Chondrocyte (in vitro differentiated cells): ENCODE measurements around the gene KCNJ5. TPM values are rescaled to one million over a fixed set of nuclear protein-coding genes. Genes with fewer than 3 reads are reported as not detected.

Experiments used
- DNase-seq: peaks from one replicate; pipeline ENCODE4 v3.0.0; 2021; ENCODE audit warnings: mixed read lengths, low spot score
- H3K27ac Mint-ChIP-seq: one replicate; pipeline ENCODE4 v1.8.0; 2021; ENCODE audit warnings: mild to moderate bottlenecking, moderate library complexity, mixed read lengths; ENCODE audit not compliant: unreplicated experiment
- H3K27me3 Mint-ChIP-seq: 2 replicates; pipeline ENCODE4 v1.8.0; 2021; ENCODE audit warnings: low read depth, mixed read lengths
- H3K36me3 Mint-ChIP-seq: 2 replicates; pipeline ENCODE4 v1.8.0; 2021; ENCODE audit warnings: low read depth, mixed read lengths
- H3K4me1 Mint-ChIP-seq: 2 replicates; pipeline ENCODE4 v1.8.0; 2021; ENCODE audit warnings: low read depth, mild to moderate bottlenecking, mixed read lengths
- H3K4me3 Mint-ChIP-seq: one replicate; pipeline ENCODE4 v1.8.0; 2021; ENCODE audit warnings: mild to moderate bottlenecking, moderate library complexity, mixed read lengths; ENCODE audit not compliant: unreplicated experiment
- H3K9me3 Mint-ChIP-seq: 2 replicates; pipeline ENCODE4 v1.8.0; 2021; ENCODE audit warnings: low read depth, mixed read lengths
- total RNA-seq: library from RNA; stranded (reverse); gene quantifications from 3 replicates; pipeline ENCODE4 v1.2.1, GENCODE V29; 2021
- TF ChIP-seq, protein P1 (sequence below): fragments of 200-600 bp; sonication (generic); IDR thresholded peaks from 2 replicates; pipeline ENCODE4 v1.5.0; 2021; ENCODE audit warnings: antibody characterized with exemption, mild to moderate bottlenecking, moderate library complexity

Gene KCNJ5
- total RNA-seq, 1 donor from 2014 or later = 0.15 TPM

DNA sequence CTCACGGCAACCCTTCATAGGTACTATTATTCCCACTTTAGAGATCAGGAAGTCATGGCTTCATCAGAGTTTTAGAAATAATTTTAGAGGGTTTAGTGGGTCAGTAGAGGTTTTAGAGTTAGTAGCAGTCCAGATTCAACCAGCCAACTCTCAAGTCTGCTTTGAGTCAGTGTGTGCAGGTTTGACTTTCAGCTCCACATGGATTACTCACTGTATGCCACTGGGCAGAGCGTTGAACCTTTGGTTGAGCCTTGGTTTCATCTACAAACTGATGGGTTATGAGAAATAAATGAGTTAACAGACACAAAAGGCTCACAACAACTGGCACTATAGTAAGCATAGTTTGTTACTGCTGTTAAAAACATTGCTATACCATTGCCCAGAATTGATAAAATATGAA is 70.5 kb downstream of the KCNJ5 start:
- Mint-ChIP-seq H3K27ac (no peak overlapping the region), H3K9me3 (no peaks in the 10 kb centered on the region), H3K36me3 (peaks cover 4% of the 10 kb centered on the region), H3K27me3 (no peaks in the 10 kb centered on the region), H3K4me1 (peaks cover under 1% of the 10 kb centered on the region), H3K4me3 (no peak overlapping the region)
- TF ChIP-seq, protein P1, sequence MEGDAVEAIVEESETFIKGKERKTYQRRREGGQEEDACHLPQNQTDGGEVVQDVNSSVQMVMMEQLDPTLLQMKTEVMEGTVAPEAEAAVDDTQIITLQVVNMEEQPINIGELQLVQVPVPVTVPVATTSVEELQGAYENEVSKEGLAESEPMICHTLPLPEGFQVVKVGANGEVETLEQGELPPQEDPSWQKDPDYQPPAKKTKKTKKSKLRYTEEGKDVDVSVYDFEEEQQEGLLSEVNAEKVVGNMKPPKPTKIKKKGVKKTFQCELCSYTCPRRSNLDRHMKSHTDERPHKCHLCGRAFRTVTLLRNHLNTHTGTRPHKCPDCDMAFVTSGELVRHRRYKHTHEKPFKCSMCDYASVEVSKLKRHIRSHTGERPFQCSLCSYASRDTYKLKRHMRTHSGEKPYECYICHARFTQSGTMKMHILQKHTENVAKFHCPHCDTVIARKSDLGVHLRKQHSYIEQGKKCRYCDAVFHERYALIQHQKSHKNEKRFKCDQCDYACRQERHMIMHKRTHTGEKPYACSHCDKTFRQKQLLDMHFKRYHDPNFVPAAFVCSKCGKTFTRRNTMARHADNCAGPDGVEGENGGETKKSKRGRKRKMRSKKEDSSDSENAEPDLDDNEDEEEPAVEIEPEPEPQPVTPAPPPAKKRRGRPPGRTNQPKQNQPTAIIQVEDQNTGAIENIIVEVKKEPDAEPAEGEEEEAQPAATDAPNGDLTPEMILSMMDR = no peak
- no peak for DNase-seq

DNA sequence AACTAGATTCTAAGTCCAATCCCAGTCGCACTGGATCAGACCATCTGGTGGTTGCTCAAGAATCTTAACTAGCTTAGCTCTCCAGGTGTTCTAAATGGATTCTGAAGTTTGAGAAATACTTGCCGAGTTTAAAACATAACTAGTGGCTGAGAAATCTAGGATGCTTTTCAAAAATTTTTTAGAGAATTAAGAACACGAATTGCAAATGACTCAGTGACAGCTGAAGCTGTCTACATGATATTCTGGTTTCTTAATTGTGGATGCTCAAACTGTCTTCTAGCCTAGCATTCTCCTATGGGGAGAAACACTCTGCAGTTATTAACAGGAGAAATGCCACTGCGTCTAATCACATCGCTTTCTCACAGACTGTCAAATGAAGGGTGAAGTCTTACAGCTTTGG is 71.7 kb downstream of the KCNJ5 start:
- H3K36me3 Mint-ChIP-seq = peaks cover 4% of the 10 kb centered on the region
- TF ChIP-seq, protein P1 = no peak
- H3K27me3 Mint-ChIP-seq = no peaks in the 10 kb centered on the region
- no peaks in the 10 kb centered on the region for H3K9me3 Mint-ChIP-seq
- no peak overlapping the region for H3K27ac Mint-ChIP-seq
- no peak for DNase-seq
- no peaks in the 10 kb centered on the region for H3K4me1 Mint-ChIP-seq
- H3K4me3 Mint-ChIP-seq = no peak overlapping the region

GRCh38 chr11:128963744-128964325 is 72.7 kb downstream of the KCNJ5 start:
- no peaks in the 10 kb centered on the region for H3K9me3 Mint-ChIP-seq

GRCh38 chr11:128964463-128964930 is 73.3 kb downstream of the KCNJ5 start:
- no peak for DNase-seq
- no peaks in the 10 kb centered on the region for H3K4me1 Mint-ChIP-seq
- H3K9me3 Mint-ChIP-seq = no peaks in the 10 kb centered on the region
- no peak overlapping the region for H3K4me3 Mint-ChIP-seq
- no peak overlapping the region for H3K27ac Mint-ChIP-seq
- peaks cover 6% of the 10 kb centered on the region for H3K36me3 Mint-ChIP-seq
- TF ChIP-seq, protein P1 = no peak
- no peaks in the 10 kb centered on the region for H3K27me3 Mint-ChIP-seq

More at GRCh38 chr11:128963744-128964325, 72.7 kb downstream of the KCNJ5 start:
- Mint-ChIP-seq H3K4me3 (no peak overlapping the region), H3K36me3 (peaks cover 4% of the 10 kb centered on the region), H3K4me1 (no peaks in the 10 kb centered on the region), H3K27ac (no peak overlapping the region), H3K27me3 (no peaks in the 10 kb centered on the region)
- TF ChIP-seq, protein P1 = no peak
- DNase-seq = no peak

DNA sequence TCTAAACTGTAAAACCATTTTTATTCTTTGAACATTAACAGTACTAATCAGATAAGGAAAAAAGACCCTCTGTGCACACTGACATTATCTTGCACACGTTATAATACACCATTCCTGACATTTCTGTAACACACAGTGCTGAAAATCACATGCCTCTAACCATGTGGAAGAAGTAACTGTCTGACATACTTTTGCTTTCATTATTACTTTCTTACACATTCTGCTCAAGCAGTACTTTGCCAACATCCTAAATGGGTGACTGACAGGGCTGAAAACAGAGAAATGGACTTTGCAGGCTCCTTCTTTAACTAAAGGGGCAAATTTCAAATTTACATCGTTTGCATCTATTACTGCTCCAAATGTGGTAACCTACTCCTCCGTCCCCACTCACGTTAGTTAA is 74.3 kb downstream of the KCNJ5 start:
- Mint-ChIP-seq H3K27ac (no peak overlapping the region), H3K9me3 (no peaks in the 10 kb centered on the region), H3K27me3 (no peaks in the 10 kb centered on the region), H3K36me3 (peaks cover 16% of the 10 kb centered on the region), H3K4me3 (no peak overlapping the region), H3K4me1 (no peaks in the 10 kb centered on the region)
- TF ChIP-seq, protein P1 = no peak
- DNase-seq = no peak
